H1 (cell line): ENCODE measurements around the gene DPP3. TPM values are rescaled to one million over a fixed set of nuclear protein-coding genes. Genes with fewer than 3 reads are reported as not detected.

Experiments
- CHD1 ChIP-seq: IDR thresholded peaks from 2 replicates; pipeline ENCODE4 v1.6.1; 2012; ENCODE audit warnings: low read depth, low read length, improper control_type of control experiment
- RNF2 ChIP-seq: fragments of 200-900, 300-1000 bp; sonication (generic); IDR thresholded peaks from 2 replicates; pipeline ENCODE4 v1.7.1; 2016; ENCODE audit warnings: borderline replicate concordance, low read depth, mild to moderate bottlenecking, antibody characterized with exemption, low read length; ENCODE audit not compliant: poor library complexity, severe bottlenecking; ENCODE audit errors: missing control alignments
- polyA plus RNA-seq, 7 experiments: library from polyadenylated mRNA; depleted of rRNA in 3 of 7; stranded (reverse) in 5 of 7; unstranded in 2 of 7; fragments of >200 nt in 5 of 7; fragments of 200-250 nt in 2 of 7; gene quantifications; 1 replicate in 5 of 7; 2 replicates in 1 of 7; 4 replicates in 1 of 7; pipeline versions ENCODE4 v1.2.1 to v1.2.3, GENCODE V29; 2011 to 2013; ENCODE audit warnings: missing spikeins in 2 of 7, mixed read lengths in 2 of 7
- total RNA-seq: library from RNA; stranded (reverse); fragmentation: NEBNext Ultra II Directional; extraction: Animal tissue kit (Norgen Biotek cat#: 25700); gene quantifications from 2 replicates; pipeline ENCODE4 v1.2.1, GENCODE V29; 2021

Gene DPP3
- total and polyA plus RNA-seq, 2 of the 8 experiments (the other 6 are each of a cell fraction or from before 2014, with no cell fraction given) = 75.1 to 82.7 TPM

DNA sequence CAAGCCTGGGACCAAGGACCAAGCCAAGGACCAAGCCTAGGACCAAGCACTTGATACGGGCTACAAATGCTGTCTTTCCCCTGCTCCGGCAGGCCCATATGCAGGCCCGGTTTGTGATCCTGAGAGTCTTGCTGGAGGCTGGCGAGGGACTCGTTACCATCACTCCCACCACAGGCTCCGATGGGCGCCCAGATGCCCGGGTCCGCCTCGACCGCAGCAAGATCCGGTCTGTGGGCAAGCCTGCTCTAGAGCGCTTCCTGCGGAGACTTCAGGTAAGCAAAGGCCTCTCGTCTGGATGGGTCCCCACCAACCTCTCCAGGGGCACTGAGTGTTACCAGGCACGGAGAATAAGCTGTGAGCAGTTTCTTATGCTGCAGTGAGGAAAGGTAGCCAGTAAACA is 17.0 kb downstream of the DPP3 start (continued):
- no peak for TF ChIP-seq CHD1
- no peak for TF ChIP-seq RNF2
- TF ChIP-seq, all 59 proteins: peak for 0
